Loucy (cell line): ENCODE measurements around the gene THSD8.

Experiments
- EZH2phosphoT487 ChIP-seq: fragments of 200-600 bp; IDR thresholded peaks from 2 replicates; pipeline ENCODE4 v1.6.1; 2018; ENCODE audit warnings: antibody characterized with exemption, mild to moderate bottlenecking, moderate library complexity, borderline replicate concordance
- TF ChIP-seq, protein P1 (sequence below): fragments of 200-600 bp; sonication (generic); conservative IDR thresholded peaks from 2 replicates; pipeline ENCODE4 v1.5.1; 2014; ENCODE audit warnings: mild to moderate bottlenecking, antibody characterized with exemption, low read length

- TF ChIP-seq, protein P1, sequence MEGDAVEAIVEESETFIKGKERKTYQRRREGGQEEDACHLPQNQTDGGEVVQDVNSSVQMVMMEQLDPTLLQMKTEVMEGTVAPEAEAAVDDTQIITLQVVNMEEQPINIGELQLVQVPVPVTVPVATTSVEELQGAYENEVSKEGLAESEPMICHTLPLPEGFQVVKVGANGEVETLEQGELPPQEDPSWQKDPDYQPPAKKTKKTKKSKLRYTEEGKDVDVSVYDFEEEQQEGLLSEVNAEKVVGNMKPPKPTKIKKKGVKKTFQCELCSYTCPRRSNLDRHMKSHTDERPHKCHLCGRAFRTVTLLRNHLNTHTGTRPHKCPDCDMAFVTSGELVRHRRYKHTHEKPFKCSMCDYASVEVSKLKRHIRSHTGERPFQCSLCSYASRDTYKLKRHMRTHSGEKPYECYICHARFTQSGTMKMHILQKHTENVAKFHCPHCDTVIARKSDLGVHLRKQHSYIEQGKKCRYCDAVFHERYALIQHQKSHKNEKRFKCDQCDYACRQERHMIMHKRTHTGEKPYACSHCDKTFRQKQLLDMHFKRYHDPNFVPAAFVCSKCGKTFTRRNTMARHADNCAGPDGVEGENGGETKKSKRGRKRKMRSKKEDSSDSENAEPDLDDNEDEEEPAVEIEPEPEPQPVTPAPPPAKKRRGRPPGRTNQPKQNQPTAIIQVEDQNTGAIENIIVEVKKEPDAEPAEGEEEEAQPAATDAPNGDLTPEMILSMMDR, result no peak
- TF ChIP-seq EZH2phosphoT487, result no peak
Observed at GRCh38 chr19:12837225-12837624, 35.4 kb downstream of the THSD8 start.
